ENCODE measurements around the gene POMGNT2. TPM values are rescaled to one million over a fixed set of nuclear protein-coding genes. Genes with fewer than 3 reads are reported as not detected.

The POMGNT2 gene
- total RNA-seq, 4 donors from 2014 or later = 16.5 to 27.6 (median 23.5) TPM

DNA sequence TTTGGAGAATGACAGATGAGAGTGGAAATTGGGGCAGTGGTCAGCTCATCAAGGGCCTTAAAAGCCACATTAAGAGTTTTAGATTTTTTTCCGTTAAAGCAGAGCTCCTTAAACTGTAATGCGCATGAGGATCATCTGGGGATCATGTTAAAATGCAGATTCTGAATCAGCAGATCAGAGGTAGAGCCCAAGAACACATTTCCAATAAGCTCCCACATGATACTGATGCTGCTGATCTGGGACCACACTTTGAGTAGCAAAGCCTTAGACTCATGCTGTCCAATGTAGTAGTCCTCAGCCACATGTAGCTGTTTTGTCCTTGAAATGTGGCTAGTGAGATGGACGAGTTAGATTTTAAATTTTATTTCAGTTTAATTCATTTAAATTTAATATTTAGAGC lies 26.3 kb upstream of the POMGNT2 start:
- no peak for DNase-seq (ENCODE audit: low spot score in 2 of 2)
- no peak overlapping the region for H3K4me3 ChIP-seq (ENCODE audit: low read depth, poor library complexity, severe bottlenecking)
- WGBS, 2 donors = 90 to 92% methylated on average over 3 of the region's 3 CpGs
- TF ChIP-seq, protein P1, sequence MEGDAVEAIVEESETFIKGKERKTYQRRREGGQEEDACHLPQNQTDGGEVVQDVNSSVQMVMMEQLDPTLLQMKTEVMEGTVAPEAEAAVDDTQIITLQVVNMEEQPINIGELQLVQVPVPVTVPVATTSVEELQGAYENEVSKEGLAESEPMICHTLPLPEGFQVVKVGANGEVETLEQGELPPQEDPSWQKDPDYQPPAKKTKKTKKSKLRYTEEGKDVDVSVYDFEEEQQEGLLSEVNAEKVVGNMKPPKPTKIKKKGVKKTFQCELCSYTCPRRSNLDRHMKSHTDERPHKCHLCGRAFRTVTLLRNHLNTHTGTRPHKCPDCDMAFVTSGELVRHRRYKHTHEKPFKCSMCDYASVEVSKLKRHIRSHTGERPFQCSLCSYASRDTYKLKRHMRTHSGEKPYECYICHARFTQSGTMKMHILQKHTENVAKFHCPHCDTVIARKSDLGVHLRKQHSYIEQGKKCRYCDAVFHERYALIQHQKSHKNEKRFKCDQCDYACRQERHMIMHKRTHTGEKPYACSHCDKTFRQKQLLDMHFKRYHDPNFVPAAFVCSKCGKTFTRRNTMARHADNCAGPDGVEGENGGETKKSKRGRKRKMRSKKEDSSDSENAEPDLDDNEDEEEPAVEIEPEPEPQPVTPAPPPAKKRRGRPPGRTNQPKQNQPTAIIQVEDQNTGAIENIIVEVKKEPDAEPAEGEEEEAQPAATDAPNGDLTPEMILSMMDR (IDR thresholded peaks at IDR 0.05) = no peak
- no peak for TF ChIP-seq POLR2A (IDR thresholded peaks at IDR 0.05)
- intact Hi-C loops (cut with DNase I; ENCODE audit: low total_unique reads) = no loop called here

GRCh38 chr3:43128464-43128863 lies 22.6 kb upstream of the POMGNT2 start:
- no peak for DNase-seq (ENCODE audit: low spot score in 2 of 2)
- no peak overlapping the region for H3K4me3 ChIP-seq (ENCODE audit: low read depth, poor library complexity, severe bottlenecking)
- no peak for TF ChIP-seq POLR2A (IDR thresholded peaks at IDR 0.05)
- TF ChIP-seq, protein P1 (IDR thresholded peaks at IDR 0.05) = no peak
- intact Hi-C loops (cut with DNase I; ENCODE audit: low total_unique reads) = no loop called here

GRCh38 chr3:43126536-43126935 lies 20.7 kb upstream of the POMGNT2 start:
- intact Hi-C loops (cut with DNase I; ENCODE audit: low total_unique reads) = no loop called here
- DNase-seq (ENCODE audit: low spot score in 2 of 2) = no peak
- H3K4me3 ChIP-seq (ENCODE audit: low read depth, poor library complexity, severe bottlenecking) = no peak overlapping the region
- TF ChIP-seq POLR2A (IDR thresholded peaks at IDR 0.05) = no peak
- WGBS, 2 donors = 49 to 51% methylated on average over 3 of the region's 3 CpGs

GRCh38 chr3:43123895-43124294 lies 18.0 kb upstream of the POMGNT2 start:
- no peak for DNase-seq (ENCODE audit: low spot score in 2 of 2)
- no peak overlapping the region for H3K4me3 ChIP-seq (ENCODE audit: low read depth, poor library complexity, severe bottlenecking)
- intact Hi-C loops (cut with DNase I; ENCODE audit: low total_unique reads) = no loop called here
- TF ChIP-seq, protein P1 (IDR thresholded peaks at IDR 0.05) = no peak
- no peak for TF ChIP-seq POLR2A (IDR thresholded peaks at IDR 0.05)

DNA sequence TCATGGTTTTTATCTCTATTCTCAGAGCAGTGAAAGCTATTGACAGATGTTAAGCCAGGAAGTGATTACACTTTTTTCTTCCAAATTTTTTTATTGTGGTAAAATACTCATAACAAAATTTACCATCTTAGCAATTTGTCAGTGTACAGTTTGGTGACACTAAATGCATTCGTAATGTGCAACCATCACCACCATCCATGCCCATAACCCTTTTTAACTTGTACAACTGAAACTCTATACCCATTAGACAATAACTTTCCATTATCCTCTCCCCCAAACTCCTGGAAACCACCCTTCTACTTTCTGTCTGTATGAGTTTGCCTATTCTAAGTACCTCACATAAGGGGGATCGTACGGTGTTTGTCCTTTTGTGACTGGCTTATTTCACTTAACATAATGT lies 15.1 kb upstream of the POMGNT2 start:
- intact Hi-C loops (cut with DNase I; ENCODE audit: low total_unique reads) = no loop called here

DNA sequence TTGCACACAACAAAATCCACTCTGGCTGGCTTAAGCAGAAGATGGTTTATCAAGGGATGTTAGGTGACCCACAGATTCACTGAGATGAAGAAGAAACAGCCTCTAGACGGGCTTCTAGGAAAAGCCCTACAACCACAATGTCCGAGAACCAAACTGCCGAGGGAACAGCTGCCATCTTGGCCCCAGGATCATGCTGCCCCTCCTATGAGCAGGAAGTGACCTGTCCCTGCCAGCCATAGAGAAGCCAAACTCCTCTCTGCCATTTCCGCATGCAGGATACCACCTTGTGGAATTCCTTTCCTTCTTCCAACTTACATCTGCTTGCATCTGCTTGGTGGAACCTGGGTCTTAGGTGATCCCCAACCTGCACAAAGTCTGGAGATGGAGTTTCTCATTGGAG lies 11.4 kb upstream of the POMGNT2 start:
- 84 to 95% methylated on average over 4 of the region's 4 CpGs for WGBS, 2 donors
- no peak for TF ChIP-seq POLR2A (IDR thresholded peaks at IDR 0.05)
- TF ChIP-seq, protein P1 (IDR thresholded peaks at IDR 0.05) = no peak
- intact Hi-C loops (cut with DNase I; ENCODE audit: low total_unique reads) = no loop called here
- DNase-seq (ENCODE audit: low spot score in 2 of 2) = no peak
- no peak overlapping the region for H3K4me3 ChIP-seq (ENCODE audit: low read depth, poor library complexity, severe bottlenecking)

More for the DNA sequence above, 15.1 kb upstream of the POMGNT2 start:
- DNase-seq (ENCODE audit: low spot score in 2 of 2) = no peak
- WGBS, 2 donors = 93 to 97% methylated on average over 3 of the region's 3 CpGs
- no peak for TF ChIP-seq POLR2A (IDR thresholded peaks at IDR 0.05)
- TF ChIP-seq, protein P1 (IDR thresholded peaks at IDR 0.05) = no peak
- H3K4me3 ChIP-seq (ENCODE audit: low read depth, poor library complexity, severe bottlenecking) = no peak overlapping the region
